SK-N-SH (cell line): Measurements from ENCODE around the gene RIC3. TPM values are rescaled to one million over a fixed set of nuclear protein-coding genes. Genes with fewer than 3 reads are reported as not detected.

Experiments used
- CTCF ChIA-PET: fragments of 300-600, 350-600 bp; formaldehyde crosslinking; extraction: SDS; loops from one replicate; lab custom pipeline; 2021; lab: Yijun Ruan, JAX
- POLR2A ChIA-PET: fragments of 350-600 bp; sonication (Branson Sonifier 250); formaldehyde crosslinking; extraction: SDS; loops from one replicate; lab custom pipeline; 2020; ENCODE audit warnings: antibody characterized with exemption, inconsistent platforms; lab: Yijun Ruan, JAX
- DNase-seq: peaks from one replicate; pipeline ENCODE4 v3.0.0; 2012
- H2AFZ ChIP-seq: fragments of 200-600 bp; sonication (generic); 2 replicates; pipeline ENCODE4 v1.8.1; 2016; ENCODE audit warnings: antibody characterized with exemption, mild to moderate bottlenecking, low read depth
- H3F3A ChIP-seq: fragments of 200-600 bp; sonication (generic); replicated peaks from 2 replicates; pipeline ENCODE3; 2016; ENCODE audit warnings: antibody characterized with exemption, mild to moderate bottlenecking; ENCODE audit not compliant: insufficient read depth
- H3K27ac ChIP-seq, 2 experiments: fragments of 200-500 bp in 1 of 2; fragments of 200-600 bp in 1 of 2; sonication (Bioruptor generic) in 1 of 2; sonication (generic), shearing (Covaris generic) in 1 of 2; 2 replicates each; pipeline versions ENCODE4 v1.5.1 to v1.6.1; 2014 to 2016; ENCODE audit warnings: low read depth in 2 of 2, inconsistent platforms in 1 of 2, low read length in 1 of 2, mild to moderate bottlenecking in 1 of 2, mixed read lengths in 1 of 2
- H3K27me3 ChIP-seq: fragments of 200-600 bp; sonication (generic), shearing (Covaris generic); 2 replicates; pipeline ENCODE4 v1.6.1; 2016; ENCODE audit warnings: mixed run types; ENCODE audit not compliant: insufficient read depth
- H3K36me3 ChIP-seq, 2 experiments: fragments of 200-500 bp in 1 of 2; fragments of 200-600 bp in 1 of 2; sonication (Bioruptor generic) in 1 of 2; sonication (generic) in 1 of 2; replicated peaks in 1 of 2; 2 replicates each; pipeline versions ENCODE3 to v1.5.1; 2014 to 2016; ENCODE audit warnings: low read length in 1 of 2, mild to moderate bottlenecking in 1 of 2; ENCODE audit not compliant: insufficient read depth in 2 of 2, control insufficient read depth in 1 of 2
- H3K4me1 ChIP-seq, 2 experiments: fragments of 200-500 bp in 1 of 2; fragments of 200-600 bp in 1 of 2; sonication (Bioruptor generic) in 1 of 2; sonication (generic), shearing (Covaris generic) in 1 of 2; 2 replicates each; pipeline versions ENCODE4 v1.5.1 to v1.6.1; 2014 to 2016; ENCODE audit warnings: low read depth in 1 of 2, low read length in 1 of 2, mixed run types in 1 of 2; ENCODE audit not compliant: insufficient read depth in 2 of 2, control insufficient read depth in 1 of 2
- H3K4me2 ChIP-seq: fragments of 200-600 bp; sonication (generic), shearing (Covaris generic); 2 replicates; pipeline ENCODE4 v1.6.1; 2017; ENCODE audit warnings: mixed run types
- H3K4me3 ChIP-seq, 2 experiments: fragments of 200-500 bp in 1 of 2; fragments of 200-600 bp in 1 of 2; sonication (Bioruptor generic) in 1 of 2; sonication (generic), shearing (Covaris generic) in 1 of 2; 2 replicates each; pipeline versions ENCODE4 v1.5.1 to v1.8.1; 2014 to 2016; ENCODE audit warnings: low read depth in 2 of 2, inconsistent platforms in 1 of 2, low read length in 1 of 2, mild to moderate bottlenecking in 1 of 2, mixed read lengths in 1 of 2, moderate library complexity in 1 of 2
- H3K79me2 ChIP-seq: fragments of 200-600 bp; sonication (generic); 2 replicates; pipeline ENCODE4 v1.8.1; 2017; ENCODE audit warnings: mild to moderate bottlenecking; ENCODE audit not compliant: insufficient read depth
- H3K9ac ChIP-seq: fragments of 200-600 bp; sonication (generic); 2 replicates; pipeline ENCODE4 v1.6.1; 2017; ENCODE audit warnings: mixed run types
- H3K9me2 ChIP-seq: fragments of 200-600 bp; sonication (generic); 2 replicates; pipeline ENCODE4 v1.6.1; 2017; ENCODE audit warnings: mixed run types
- H3K9me3 ChIP-seq: fragments of 200-600 bp; sonication (generic); 2 replicates; pipeline ENCODE4 v1.6.1; 2017; ENCODE audit warnings: mixed run types, mild to moderate bottlenecking, moderate library complexity
- H4K20me1 ChIP-seq: fragments of 200-600 bp; sonication (generic); 2 replicates; pipeline ENCODE4 v1.6.1; 2017; ENCODE audit warnings: mild to moderate bottlenecking, mixed run types; ENCODE audit not compliant: insufficient read depth
- CHD2 ChIP-seq: fragments of 150-350 bp; IDR thresholded peaks from 2 replicates; pipeline ENCODE4 v1.6.1; 2018; ENCODE audit warnings: low read length; ENCODE audit not compliant: partially characterized antibody
- EP300 ChIP-seq, 2 experiments: IDR thresholded peaks; 2 replicates each; pipeline versions ENCODE4 v1.4.0 to v1.6.1; 2012; ENCODE audit warnings: borderline replicate concordance in 1 of 2, low read depth in 1 of 2, low read length in 1 of 2
- EZH2phosphoT487 ChIP-seq: fragments of 200-600 bp; sonication (generic); IDR thresholded peaks from 2 replicates; pipeline ENCODE4 v1.6.1; 2017; ENCODE audit warnings: low read depth, mixed run types, mild to moderate bottlenecking, antibody characterized with exemption, moderate library complexity, borderline replicate concordance
- FOXJ3 ChIP-seq: sonication (generic); formaldehyde crosslinking; IDR thresholded peaks from 2 replicates; pipeline ENCODE4 v1.5.1; 2020; ENCODE audit warnings: mild to moderate bottlenecking, missing genetic modification reagents
- FOXM1 ChIP-seq: IDR thresholded peaks from 2 replicates; pipeline ENCODE4 v1.4.0; 2012; ENCODE audit warnings: low read depth, mild to moderate bottlenecking
- GABPA ChIP-seq: IDR thresholded peaks from 2 replicates; pipeline ENCODE4 v1.4.0; 2012; ENCODE audit warnings: low read depth, mild to moderate bottlenecking
- JUND ChIP-seq: IDR thresholded peaks from 2 replicates; pipeline ENCODE4 v1.4.0; 2012
- MEF2A ChIP-seq: IDR thresholded peaks from 2 replicates; pipeline ENCODE4 v1.4.0; 2012; ENCODE audit warnings: low read depth, borderline replicate concordance
- MXI1 ChIP-seq: IDR thresholded peaks from 2 replicates; pipeline ENCODE4 v1.6.1; 2012; ENCODE audit warnings: mild to moderate bottlenecking, low read depth, low read length, improper control_type of control experiment
- PBX3 ChIP-seq: IDR thresholded peaks from 2 replicates; pipeline ENCODE4; 2012
- RAD21 ChIP-seq: IDR thresholded peaks from 2 replicates; pipeline ENCODE4 v1.6.1; 2012; ENCODE audit warnings: mild to moderate bottlenecking, low read length
- RCOR1 ChIP-seq: fragments of 150-350 bp; IDR thresholded peaks from 2 replicates; pipeline ENCODE4 v1.6.1; 2017; ENCODE audit warnings: antibody characterized with exemption, low read length
- REST ChIP-seq: IDR thresholded peaks from 2 replicates; pipeline ENCODE4 v1.6.1; 2012; ENCODE audit warnings: mild to moderate bottlenecking, low read depth, low read length, moderate library complexity
- SIN3A ChIP-seq: IDR thresholded peaks from 2 replicates; pipeline ENCODE4 v1.6.1; 2012; ENCODE audit warnings: low read depth, mild to moderate bottlenecking, low read length, moderate library complexity, borderline replicate concordance
- SMC3 ChIP-seq: IDR thresholded peaks from 2 replicates; pipeline ENCODE4 v1.6.1; 2012; ENCODE audit warnings: low read depth, low read length, improper control_type of control experiment
- TAF1 ChIP-seq: IDR thresholded peaks from 2 replicates; pipeline ENCODE4 v1.6.1; 2012; ENCODE audit warnings: low read depth, mild to moderate bottlenecking, low read length, moderate library complexity, borderline replicate concordance
- TEAD4 ChIP-seq: IDR thresholded peaks from 2 replicates; pipeline ENCODE4 v1.4.0; 2012; ENCODE audit warnings: mild to moderate bottlenecking, borderline replicate concordance; ENCODE audit not compliant: insufficient read depth
- YY1 ChIP-seq: IDR thresholded peaks from 2 replicates; pipeline ENCODE4 v1.4.0; 2012; ENCODE audit warnings: low read depth, mild to moderate bottlenecking
- WGBS: methylation state at CpG from one replicate; pipeline ENCODE4 v1.1.6; 2017; ENCODE audit warnings: low lambda C conversion rate; 5-methylcytosine and 5-hydroxymethylcytosine counted together
- polyA plus RNA-seq, 3 experiments: library from polyadenylated mRNA; depleted of rRNA; stranded (reverse); fragments of >200 nt; gene quantifications; 2 replicates each; pipeline ENCODE4 v1.2.3, GENCODE V29; 2012
- TF ChIP-seq, protein P1 (sequence below): fragments of 150-350 bp; IDR thresholded peaks from 2 replicates; pipeline ENCODE4 v1.6.1; 2016; ENCODE audit warnings: mild to moderate bottlenecking, low read depth, low read length
- TF ChIP-seq, protein P2 (sequence below): IDR thresholded peaks from 2 replicates; pipeline ENCODE4 v1.4.0; 2012; ENCODE audit warnings: low read depth, borderline replicate concordance

RIC3 gene
- polyA plus RNA-seq, 1 of the 3 experiments (the other 2 are of a cell fraction), result 0.54 TPM

- WGBS, result 90% methylated on average over 2 of the region's 2 CpGs
- TF ChIP-seq FOXM1, result no peak
- no peak for TF ChIP-seq GABPA
- TF ChIP-seq FOXJ3 (CRISPR knock-in tag), result no peak
- TF ChIP-seq REST, result no peak
- TF ChIP-seq PBX3, result no peak
- TF ChIP-seq RCOR1, result no peak
- TF ChIP-seq TEAD4, result no peak
- TF ChIP-seq MEF2A, result no peak
- TF ChIP-seq CHD2, result no peak
- no peak for TF ChIP-seq TAF1
- no peak for TF ChIP-seq MXI1
- TF ChIP-seq, protein P1, sequence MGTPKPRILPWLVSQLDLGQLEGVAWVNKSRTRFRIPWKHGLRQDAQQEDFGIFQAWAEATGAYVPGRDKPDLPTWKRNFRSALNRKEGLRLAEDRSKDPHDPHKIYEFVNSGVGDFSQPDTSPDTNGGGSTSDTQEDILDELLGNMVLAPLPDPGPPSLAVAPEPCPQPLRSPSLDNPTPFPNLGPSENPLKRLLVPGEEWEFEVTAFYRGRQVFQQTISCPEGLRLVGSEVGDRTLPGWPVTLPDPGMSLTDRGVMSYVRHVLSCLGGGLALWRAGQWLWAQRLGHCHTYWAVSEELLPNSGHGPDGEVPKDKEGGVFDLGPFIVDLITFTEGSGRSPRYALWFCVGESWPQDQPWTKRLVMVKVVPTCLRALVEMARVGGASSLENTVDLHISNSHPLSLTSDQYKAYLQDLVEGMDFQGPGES, result no peak
- no peak for TF ChIP-seq EZH2phosphoT487
- TF ChIP-seq EP300 (IDR thresholded peaks at IDR 0.05; ENCODE audit: borderline replicate concordance in 1 of 2, low read depth in 1 of 2, low read length in 1 of 2), result no peak
- no peak for TF ChIP-seq YY1
- no peak for TF ChIP-seq JUND
- TF ChIP-seq, protein P2, sequence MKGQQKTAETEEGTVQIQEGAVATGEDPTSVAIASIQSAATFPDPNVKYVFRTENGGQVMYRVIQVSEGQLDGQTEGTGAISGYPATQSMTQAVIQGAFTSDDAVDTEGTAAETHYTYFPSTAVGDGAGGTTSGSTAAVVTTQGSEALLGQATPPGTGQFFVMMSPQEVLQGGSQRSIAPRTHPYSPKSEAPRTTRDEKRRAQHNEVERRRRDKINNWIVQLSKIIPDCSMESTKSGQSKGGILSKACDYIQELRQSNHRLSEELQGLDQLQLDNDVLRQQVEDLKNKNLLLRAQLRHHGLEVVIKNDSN, result no peak
- TF ChIP-seq SMC3, result no peak
- no peak for TF ChIP-seq SIN3A
- TF ChIP-seq RAD21, result no peak
- H3K36me3 ChIP-seq, result peaks cover 0 to 62% of the 10 kb centered on the region in 2 experiments
- H3K4me3 ChIP-seq, result no peak overlapping the region
- no peak overlapping the region for H2AFZ ChIP-seq
- no peak for DNase-seq
- no peaks in the 10 kb centered on the region for H3K79me2 ChIP-seq
- ChIA-PET CTCF (interaction anchor here (1.2 to 23.6 kb wide), 4 partner anchors 14 to 99 kb away, joined by 3 to 574 read pairs (median 24); no protein-coding TSS in a partner anchor), POLR2A (no interaction called here)
- no peaks in the 10 kb centered on the region for H3K9me3 ChIP-seq
- H4K20me1 ChIP-seq, result no peaks in the 10 kb centered on the region
- no peak overlapping the region for H3K4me2 ChIP-seq
- H3K4me1 ChIP-seq, result peaks cover 0 to 11% of the 10 kb centered on the region in 2 experiments; a peak in 2 of 4 replicates
- H3K9me2 ChIP-seq, result no peaks in the 10 kb centered on the region
- H3K27me3 ChIP-seq, result no peaks in the 10 kb centered on the region
- H3K9ac ChIP-seq, result no peak overlapping the region
- H3K27ac ChIP-seq, result no peak overlapping the region
- no peaks in the 10 kb centered on the region for H3F3A ChIP-seq
Measured at GRCh38 chr11:8106679-8107078, 62.1 kb downstream of the RIC3 start.
